ENCODE measurements around the gene LAGE3. TPM values are rescaled to one million over a fixed set of nuclear protein-coding genes. Genes with fewer than 3 reads are reported as not detected.

The LAGE3 gene
- total RNA-seq, 1 donor from 2014 or later, result 27.7 TPM

DNA sequence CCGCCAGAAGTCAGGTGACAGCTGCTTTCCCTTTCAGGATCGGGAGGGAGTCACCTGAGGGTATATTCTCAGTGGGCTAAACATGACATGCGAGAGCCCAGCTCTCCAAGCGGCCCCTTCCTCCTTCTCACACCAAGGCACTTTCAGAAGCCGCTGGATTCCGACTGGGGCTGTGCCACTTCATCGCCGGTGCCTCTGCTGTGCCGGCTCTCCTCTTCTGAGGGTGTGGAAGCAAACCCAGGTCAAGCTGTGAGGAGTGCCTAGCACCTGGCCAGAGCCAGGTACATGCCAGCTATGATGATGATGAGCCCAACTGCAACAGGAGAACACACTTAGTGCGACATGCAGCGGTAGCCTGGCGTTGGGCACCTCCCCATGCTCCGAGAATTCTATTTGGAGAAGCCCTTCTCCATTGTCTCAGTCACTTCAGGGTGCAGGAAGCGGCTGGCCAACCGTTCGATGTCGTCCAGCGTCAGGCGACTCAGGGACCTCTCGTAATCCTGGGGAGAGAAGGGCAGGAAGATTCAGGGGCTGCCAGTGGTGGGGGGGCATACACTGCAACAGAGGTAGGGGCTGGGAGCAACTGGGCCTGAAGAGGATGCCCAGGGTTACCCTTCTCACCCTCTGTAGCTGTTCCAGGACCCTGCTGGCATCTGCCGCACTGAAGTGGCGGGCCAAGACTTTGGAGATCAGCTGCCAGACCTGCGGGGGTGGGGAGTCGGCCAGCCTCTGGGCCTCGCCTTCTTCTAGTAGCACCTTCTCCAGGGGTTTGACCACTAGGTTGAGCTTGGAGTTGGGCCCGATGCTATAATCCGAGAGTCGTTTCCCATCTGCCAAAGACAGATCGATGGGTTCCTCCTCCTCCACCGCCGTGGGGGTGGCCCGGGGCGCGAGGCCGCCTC lies 6.3 kb upstream of the LAGE3 start:
- H3K27ac ChIP-seq, result peak overlapping the region; percentile 85
- peaks cover 0 to 4% of the 10 kb centered on the region in 2 donors for H3K36me3 ChIP-seq
- no peaks in the 10 kb centered on the region for H3K27me3 ChIP-seq
- peak overlapping the region; percentile 52 to 67 for H3K4me3 ChIP-seq
- intact Hi-C loops (cut with DNase I), result no loop called here
- TF ChIP-seq POLR2A (IDR thresholded peaks at IDR 0.05) (no peak), POLR2AphosphoS5 (IDR thresholded peaks at IDR 0.05; ENCODE audit: insufficient read depth in 1 of 2, low read depth in 1 of 2) (peak in 1 of 2 donors; percentile 10)
- TF ChIP-seq, protein P1, sequence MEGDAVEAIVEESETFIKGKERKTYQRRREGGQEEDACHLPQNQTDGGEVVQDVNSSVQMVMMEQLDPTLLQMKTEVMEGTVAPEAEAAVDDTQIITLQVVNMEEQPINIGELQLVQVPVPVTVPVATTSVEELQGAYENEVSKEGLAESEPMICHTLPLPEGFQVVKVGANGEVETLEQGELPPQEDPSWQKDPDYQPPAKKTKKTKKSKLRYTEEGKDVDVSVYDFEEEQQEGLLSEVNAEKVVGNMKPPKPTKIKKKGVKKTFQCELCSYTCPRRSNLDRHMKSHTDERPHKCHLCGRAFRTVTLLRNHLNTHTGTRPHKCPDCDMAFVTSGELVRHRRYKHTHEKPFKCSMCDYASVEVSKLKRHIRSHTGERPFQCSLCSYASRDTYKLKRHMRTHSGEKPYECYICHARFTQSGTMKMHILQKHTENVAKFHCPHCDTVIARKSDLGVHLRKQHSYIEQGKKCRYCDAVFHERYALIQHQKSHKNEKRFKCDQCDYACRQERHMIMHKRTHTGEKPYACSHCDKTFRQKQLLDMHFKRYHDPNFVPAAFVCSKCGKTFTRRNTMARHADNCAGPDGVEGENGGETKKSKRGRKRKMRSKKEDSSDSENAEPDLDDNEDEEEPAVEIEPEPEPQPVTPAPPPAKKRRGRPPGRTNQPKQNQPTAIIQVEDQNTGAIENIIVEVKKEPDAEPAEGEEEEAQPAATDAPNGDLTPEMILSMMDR (IDR thresholded peaks at IDR 0.05), result no peak
- no peaks in the 10 kb centered on the region for H3K9me3 ChIP-seq
- H3K4me1 ChIP-seq, result peaks cover 29% of the 10 kb centered on the region
- DNase-seq (ENCODE audit: extremely low spot score in 2 of 2), result no peak

DNA sequence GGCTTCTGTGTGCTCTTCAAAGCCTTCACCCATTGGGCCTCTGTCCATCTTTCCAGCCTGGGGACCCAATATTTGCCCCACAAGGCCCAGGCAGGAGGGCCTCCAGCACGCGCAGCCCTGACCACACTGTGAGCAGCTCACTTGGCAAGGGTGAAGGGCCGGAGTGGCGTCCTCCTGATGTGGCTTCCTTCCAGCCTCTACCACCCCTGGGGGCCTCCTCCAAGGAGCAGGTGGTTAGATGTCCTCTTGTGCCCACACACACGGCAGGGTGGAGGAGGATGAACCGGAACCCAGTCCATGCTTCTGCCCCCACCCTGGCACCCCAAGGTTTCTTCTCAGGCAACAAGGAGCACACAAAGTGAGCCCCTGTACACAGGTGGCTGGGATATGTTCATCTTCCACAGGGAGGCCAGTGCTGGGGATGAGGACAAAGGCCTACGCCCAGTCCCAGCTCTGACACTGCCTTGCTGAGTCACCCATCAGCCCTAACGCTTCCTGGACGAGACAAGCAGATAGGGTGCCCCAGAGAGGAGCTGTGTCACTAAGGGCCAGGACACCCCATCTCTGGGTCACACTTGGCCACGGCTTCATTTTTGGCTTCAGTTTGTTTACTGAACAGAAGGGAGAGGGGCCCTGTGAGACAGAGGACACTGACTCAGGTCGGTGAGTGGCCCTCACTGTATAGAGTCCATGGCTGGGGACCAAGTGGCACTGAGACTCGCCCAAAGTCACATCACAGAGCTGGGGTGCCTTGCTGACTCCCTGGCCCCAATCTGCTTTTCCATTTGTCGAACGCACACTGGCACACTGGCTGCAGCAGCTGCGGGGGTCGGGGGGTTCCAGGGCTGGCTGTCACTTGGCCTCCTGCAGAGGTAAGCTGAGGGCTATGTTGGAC lies 5.4 kb upstream of the LAGE3 start:
- Histone ChIP-seq H3K27ac (peak overlapping the region; percentile 21), H3K4me3 (no peak overlapping the region), H3K36me3 (peaks cover 0 to 4% of the 10 kb centered on the region in 2 donors), H3K4me1 (peaks cover 23% of the 10 kb centered on the region), H3K9me3 (no peaks in the 10 kb centered on the region), H3K27me3 (no peaks in the 10 kb centered on the region)
- no peak for DNase-seq (ENCODE audit: extremely low spot score in 2 of 2)
- intact Hi-C loops (cut with DNase I), result no loop called here
- TF ChIP-seq POLR2A (IDR thresholded peaks at IDR 0.05) (no peak), POLR2AphosphoS5 (IDR thresholded peaks at IDR 0.05; ENCODE audit: insufficient read depth in 1 of 2, low read depth in 1 of 2) (no peak)
- TF ChIP-seq, protein P1 (IDR thresholded peaks at IDR 0.05), result no peak

DNA sequence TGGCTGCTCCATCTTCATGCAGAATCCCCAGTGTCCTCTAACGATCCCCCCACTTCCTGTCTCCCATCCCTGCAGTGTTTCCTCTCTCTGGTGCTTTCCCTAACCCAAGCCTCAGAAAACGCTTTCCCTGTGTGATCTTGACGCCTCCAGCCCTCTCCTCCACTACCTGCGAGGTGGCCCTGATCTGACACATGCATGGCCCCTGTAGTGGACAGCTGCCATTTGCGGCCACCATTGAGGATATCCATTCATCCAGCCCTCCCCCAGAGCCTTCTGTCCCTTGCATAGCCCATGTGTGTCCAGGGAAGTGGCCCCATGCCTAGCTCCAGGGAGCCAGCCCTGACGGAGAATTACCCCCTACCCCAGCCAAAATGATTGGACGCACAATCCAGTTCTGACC lies 4.2 kb upstream of the LAGE3 start:
- DNase-seq (ENCODE audit: extremely low spot score in 2 of 2), result no peak
- no peaks in the 10 kb centered on the region for H3K27me3 ChIP-seq
- H3K4me1 ChIP-seq, result peaks cover 14% of the 10 kb centered on the region
- H3K27ac ChIP-seq, result no peak overlapping the region
- TF ChIP-seq POLR2A (IDR thresholded peaks at IDR 0.05) (no peak), POLR2AphosphoS5 (IDR thresholded peaks at IDR 0.05; ENCODE audit: insufficient read depth in 1 of 2, low read depth in 1 of 2) (no peak)
- TF ChIP-seq, protein P1 (IDR thresholded peaks at IDR 0.05), result no peak
- no peaks in the 10 kb centered on the region for H3K9me3 ChIP-seq
- no peak overlapping the region for H3K4me3 ChIP-seq
- peaks cover 0 to 4% of the 10 kb centered on the region in 2 donors for H3K36me3 ChIP-seq
- intact Hi-C loops (cut with DNase I), result no loop called here

DNA sequence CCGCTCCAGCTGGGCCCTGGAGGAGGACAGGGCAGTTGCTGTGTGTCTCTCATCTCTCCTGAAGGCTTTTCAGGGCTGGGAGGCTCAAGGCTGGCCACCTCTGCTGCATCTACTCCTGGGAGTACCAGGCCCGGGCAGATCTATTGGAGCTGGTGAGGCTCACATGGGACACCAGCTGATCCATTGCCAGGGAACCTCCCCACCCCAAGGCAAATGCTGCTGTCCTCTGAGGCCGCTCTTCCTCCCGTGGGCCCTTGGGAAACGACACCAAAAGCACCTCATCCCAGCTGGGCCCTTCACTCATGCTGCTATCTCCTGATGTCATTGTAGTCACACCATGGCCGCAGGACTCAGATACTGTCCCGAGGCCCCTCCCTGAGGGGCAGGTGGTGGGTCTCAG lies 3.7 kb upstream of the LAGE3 start:
- Histone ChIP-seq H3K27me3 (no peaks in the 10 kb centered on the region), H3K27ac (no peak overlapping the region), H3K9me3 (no peaks in the 10 kb centered on the region), H3K36me3 (no peaks in the 10 kb centered on the region), H3K4me3 (no peak overlapping the region), H3K4me1 (peaks cover 18% of the 10 kb centered on the region)
- TF ChIP-seq, protein P1 (IDR thresholded peaks at IDR 0.05), result no peak
- TF ChIP-seq POLR2A (IDR thresholded peaks at IDR 0.05) (no peak), POLR2AphosphoS5 (IDR thresholded peaks at IDR 0.05; ENCODE audit: insufficient read depth in 1 of 2, low read depth in 1 of 2) (no peak)
- intact Hi-C loops (cut with DNase I), result no loop called here
- no peak for DNase-seq (ENCODE audit: extremely low spot score in 2 of 2)
